Mesenchymal stem cell (in vitro differentiated cells and primary cell): Measurements from ENCODE around the gene PLET1.

Experiments used
- DNase-seq: peaks from one replicate; pipeline ENCODE4 v3.0.0-alpha.2; 2013
- H2AFZ ChIP-seq: one replicate; pipeline ENCODE4 v1.6.1; 2013; ENCODE audit warnings: low read depth, mild to moderate bottlenecking, control low read depth, inconsistent platforms, low read length, moderate library complexity
- H2AK5ac ChIP-seq: 2 replicates; pipeline ENCODE4 v1.6.1; 2013; ENCODE audit warnings: low read length, moderate library complexity, mild to moderate bottlenecking, inconsistent platforms; ENCODE audit not compliant: severe bottlenecking
- H2BK120ac ChIP-seq: one replicate; pipeline ENCODE4 v1.6.1; 2013; ENCODE audit warnings: low read depth, mild to moderate bottlenecking, inconsistent platforms, low read length, moderate library complexity
- H2BK12ac ChIP-seq, 2 experiments: one replicate each; pipeline ENCODE4 v1.6.1; 2013; ENCODE audit warnings: inconsistent platforms in 2 of 2, low read length in 2 of 2, mild to moderate bottlenecking in 2 of 2, moderate library complexity in 2 of 2, control low read depth in 1 of 2
- H2BK15ac ChIP-seq: one replicate; pipeline ENCODE4 v1.6.1; 2013; ENCODE audit warnings: mild to moderate bottlenecking, low read depth, inconsistent platforms; ENCODE audit not compliant: poor library complexity, severe bottlenecking
- H2BK5ac ChIP-seq: 2 replicates; pipeline ENCODE4 v1.6.1; 2013; ENCODE audit warnings: low read depth, mild to moderate bottlenecking, low read length, control low read depth, inconsistent platforms; ENCODE audit not compliant: poor library complexity, severe bottlenecking
- H3K14ac ChIP-seq, 2 experiments: one replicate each; pipeline ENCODE4 v1.6.1; 2013; ENCODE audit warnings: inconsistent platforms in 2 of 2, low read length in 2 of 2, control low read depth in 1 of 2, mild to moderate bottlenecking in 1 of 2, moderate library complexity in 1 of 2
- H3K18ac ChIP-seq, 2 experiments: one replicate each; pipeline ENCODE4 v1.6.1; 2013; ENCODE audit warnings: inconsistent platforms in 2 of 2, low read length in 2 of 2, control low read depth in 1 of 2, low read depth in 1 of 2, mild to moderate bottlenecking in 1 of 2
- H3K23ac ChIP-seq, 2 experiments: one replicate each; pipeline ENCODE4 v1.6.1; 2013; ENCODE audit warnings: inconsistent platforms in 2 of 2, low read length in 2 of 2, mild to moderate bottlenecking in 2 of 2, moderate library complexity in 2 of 2, control low read depth in 1 of 2
- H3K27ac ChIP-seq: 2 replicates; pipeline ENCODE4 v1.5.1; 2013; ENCODE audit warnings: mild to moderate bottlenecking, moderate library complexity, low read length, control low read depth, inconsistent platforms; ENCODE audit not compliant: poor library complexity, severe bottlenecking
- H3K27me3 ChIP-seq, 2 experiments: 2 replicates each; pipeline versions ENCODE4 v1.6.1 to v1.7.0; 2013; ENCODE audit warnings: low read length in 2 of 2, mild to moderate bottlenecking in 2 of 2, moderate library complexity in 2 of 2, control low read depth in 1 of 2, inconsistent platforms in 1 of 2; ENCODE audit not compliant: control insufficient read depth in 1 of 2, insufficient read depth in 1 of 2
- H3K36me3 ChIP-seq, 2 experiments: 2 replicates each; pipeline versions ENCODE4 v1.6.1 to v1.7.0; 2013; ENCODE audit warnings: low read length in 2 of 2, control low read depth in 1 of 2, inconsistent platforms in 1 of 2, low read depth in 1 of 2, mild to moderate bottlenecking in 1 of 2; ENCODE audit not compliant: insufficient read depth in 2 of 2, control insufficient read depth in 1 of 2
- H3K4ac ChIP-seq, 2 experiments: one replicate each; pipeline ENCODE4 v1.6.1; 2013; ENCODE audit warnings: inconsistent platforms in 2 of 2, low read length in 2 of 2, mild to moderate bottlenecking in 2 of 2, moderate library complexity in 2 of 2, control low read depth in 1 of 2, low read depth in 1 of 2
- H3K4me1 ChIP-seq: 2 replicates; pipeline ENCODE4 v1.6.1; 2013; ENCODE audit warnings: low read depth, low read length, control low read depth; ENCODE audit not compliant: control insufficient read depth, insufficient read depth
- H3K4me2 ChIP-seq: 2 replicates; pipeline ENCODE4 v1.6.1; 2013; ENCODE audit warnings: low read length, mild to moderate bottlenecking, inconsistent platforms; ENCODE audit not compliant: poor library complexity, severe bottlenecking
- H3K4me3 ChIP-seq, 2 experiments: 2 replicates each; pipeline versions ENCODE4 v1.5.1 to v1.7.0; 2013; ENCODE audit warnings: low read length in 2 of 2, mild to moderate bottlenecking in 2 of 2, control low read depth in 1 of 2, low read depth in 1 of 2; ENCODE audit not compliant: insufficient read depth in 1 of 2
- H3K79me1 ChIP-seq: replicated peaks from 2 replicates; pipeline ENCODE4 v1.6.1; 2013; ENCODE audit warnings: mild to moderate bottlenecking, control low read depth, low read length, inconsistent platforms; ENCODE audit not compliant: poor library complexity, severe bottlenecking
- H3K9ac ChIP-seq: 2 replicates; pipeline ENCODE4 v1.7.0; 2013; ENCODE audit warnings: mild to moderate bottlenecking, low read length, moderate library complexity
- H3K9me3 ChIP-seq: 2 replicates; pipeline ENCODE4 v1.7.0; 2013; ENCODE audit warnings: mild to moderate bottlenecking, low read length; ENCODE audit not compliant: control insufficient read depth
- H4K8ac ChIP-seq: one replicate; pipeline ENCODE4 v1.6.1; 2013; ENCODE audit warnings: inconsistent platforms, mild to moderate bottlenecking, low read length, moderate library complexity
- H4K91ac ChIP-seq: one replicate; pipeline ENCODE4 v1.6.1; 2013; ENCODE audit warnings: mild to moderate bottlenecking, low read length, inconsistent platforms
- WGBS: methylation state at CpG from one replicate; pipeline ENCODE4 v1.1.7; 2013; ENCODE audit warnings: mixed read lengths; 5-methylcytosine and 5-hydroxymethylcytosine counted together

Gene PLET1

GRCh38 chr11:112255067-112255720 is 5.5 kb downstream of the PLET1 start:
- H2AFZ ChIP-seq = no peak overlapping the region
- WGBS = 35% methylated on average over 13 of the region's 15 CpGs
- no peaks in the 10 kb centered on the region for H3K9me3 ChIP-seq
- peak overlapping the region; percentile 10 for H2BK5ac ChIP-seq
- H3K9ac ChIP-seq = no peak overlapping the region
- H2BK12ac ChIP-seq = peak overlapping the region; percentile 2 to 93
- peak overlapping the region; percentile 72 to 95 for H3K18ac ChIP-seq
- peaks cover 14% of the 10 kb centered on the region for H3K4me1 ChIP-seq
- H3K4me2 ChIP-seq = peak overlapping the region; percentile 23
- H3K23ac ChIP-seq = peak overlapping the region in 1 of 2 experiments; percentile 61
- H3K4ac ChIP-seq = peak overlapping the region; percentile 36 to 64
- H4K8ac ChIP-seq = peak overlapping the region; percentile 53
- no peaks in the 10 kb centered on the region for H3K27me3 ChIP-seq
- no peak overlapping the region for H2BK120ac ChIP-seq
- peak overlapping the region; percentile 37 for H2BK15ac ChIP-seq
- H3K36me3 ChIP-seq = no peaks in the 10 kb centered on the region
- peak overlapping the region in 1 of 2 experiments; percentile 84 for H3K14ac ChIP-seq
- H3K27ac ChIP-seq = peak overlapping the region; percentile 3
- H2AK5ac ChIP-seq = no peak overlapping the region
- H3K4me3 ChIP-seq = no peak overlapping the region
- DNase-seq = peak; percentile 90
- H3K79me1 ChIP-seq = no peaks in the 10 kb centered on the region
- H4K91ac ChIP-seq = peak overlapping the region; percentile 44

DNA sequence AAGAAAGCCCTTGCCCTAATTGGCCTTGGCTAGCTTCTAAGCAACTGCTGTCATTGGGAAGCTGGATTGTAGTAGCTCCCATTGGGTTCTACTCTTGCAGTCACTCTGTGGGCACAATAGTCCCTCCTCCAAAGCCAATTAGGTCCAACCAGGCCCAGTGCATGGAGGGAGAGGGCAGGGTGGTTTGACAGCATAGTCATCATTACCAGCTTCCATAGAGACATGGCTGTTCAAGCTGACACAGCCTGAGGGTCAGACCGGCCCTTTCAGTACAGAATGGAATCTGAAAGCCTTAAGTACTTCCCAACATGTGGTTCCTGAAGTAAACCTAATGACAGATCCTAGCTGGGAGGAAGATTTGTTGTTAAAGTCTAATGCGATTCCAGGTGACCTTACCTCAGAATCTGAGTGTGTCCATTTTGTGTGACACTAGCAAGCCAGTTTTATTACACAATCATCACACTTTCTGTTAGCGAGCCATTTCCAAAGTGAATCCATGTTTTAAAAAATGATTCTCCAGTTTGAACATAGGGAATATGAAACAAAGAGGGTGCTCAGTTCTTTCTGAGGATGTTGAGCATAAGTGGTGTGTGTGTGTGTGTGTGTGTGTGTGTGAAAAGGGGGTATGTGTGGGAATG is 6.9 kb downstream of the PLET1 start:
- peak overlapping the region in 1 of 2 experiments; percentile 2 for H2BK12ac ChIP-seq
- H4K91ac ChIP-seq = peak overlapping the region; percentile 44
- no peak overlapping the region for H2BK15ac ChIP-seq
- H3K27me3 ChIP-seq = no peaks in the 10 kb centered on the region
- no peak overlapping the region for H3K4me2 ChIP-seq
- H3K18ac ChIP-seq = no peak overlapping the region
- H3K14ac ChIP-seq = no peak overlapping the region
- H2BK120ac ChIP-seq = no peak overlapping the region
- no peaks in the 10 kb centered on the region for H3K9me3 ChIP-seq
- no peak overlapping the region for H3K4ac ChIP-seq
- peak; percentile 29 for DNase-seq
- no peak overlapping the region for H4K8ac ChIP-seq
- H3K79me1 ChIP-seq = no peaks in the 10 kb centered on the region
- H2AK5ac ChIP-seq = no peak overlapping the region
- H3K27ac ChIP-seq = no peak overlapping the region
- WGBS = 100% methylated on average over 1 of the region's 3 CpGs
- H3K36me3 ChIP-seq = no peaks in the 10 kb centered on the region
- no peak overlapping the region for H3K4me3 ChIP-seq
- peaks cover 14% of the 10 kb centered on the region for H3K4me1 ChIP-seq
- no peak overlapping the region for H3K9ac ChIP-seq
- no peak overlapping the region for H3K23ac ChIP-seq
- no peak overlapping the region for H2AFZ ChIP-seq
- no peak overlapping the region for H2BK5ac ChIP-seq

GRCh38 chr11:112249871-112250610 is 10.6 kb downstream of the PLET1 start:
- Histone ChIP-seq H3K79me1 (no peaks in the 10 kb centered on the region), H3K23ac (no peak overlapping the region), H3K14ac (no peak overlapping the region), H3K9ac (no peak overlapping the region), H4K91ac (no peak overlapping the region), H3K4me1 (peaks cover 5% of the 10 kb centered on the region), H2AK5ac (no peak overlapping the region), H3K9me3 (no peaks in the 10 kb centered on the region), H2BK15ac (no peak overlapping the region), H3K4me2 (no peak overlapping the region), H3K18ac (no peak overlapping the region), H2BK120ac (no peak overlapping the region), H3K27me3 (no peaks in the 10 kb centered on the region), H3K36me3 (no peaks in the 10 kb centered on the region), H2BK5ac (no peak overlapping the region), H2BK12ac (no peak overlapping the region), H3K4me3 (no peak overlapping the region), H3K27ac (no peak overlapping the region), H4K8ac (no peak overlapping the region), H2AFZ (no peak overlapping the region), H3K4ac (no peak overlapping the region)
- peak; percentile 94 for DNase-seq
- 82% methylated on average over 7 of the region's 8 CpGs for WGBS

DNA sequence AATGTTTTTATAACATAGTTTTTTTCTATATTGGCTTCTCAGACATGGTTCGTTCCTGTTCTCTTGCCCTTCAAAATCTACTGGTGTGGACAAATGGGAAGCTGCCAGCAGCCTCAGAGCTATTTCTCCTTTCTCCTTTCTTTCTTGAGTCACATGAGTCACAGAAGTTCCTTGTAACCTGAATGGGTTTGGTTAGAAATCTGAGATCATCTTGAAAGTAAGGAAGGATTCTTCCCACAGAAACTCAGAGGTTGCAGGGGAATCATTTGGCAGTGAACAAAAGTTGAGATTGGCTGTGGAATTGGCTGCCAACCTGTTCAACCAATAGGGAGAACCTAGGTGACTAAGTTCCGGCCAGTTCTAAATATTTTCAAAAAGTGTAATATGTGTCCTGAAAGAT is 12.5 kb downstream of the PLET1 start:
- Histone ChIP-seq H3K9ac (no peak overlapping the region), H3K9me3 (no peaks in the 10 kb centered on the region), H3K23ac (no peak overlapping the region), H2BK15ac (no peak overlapping the region), H3K4ac (no peak overlapping the region), H3K36me3 (peaks cover 0 to 9% of the 10 kb centered on the region in 2 experiments), H4K8ac (no peak overlapping the region), H3K14ac (no peak overlapping the region), H3K27me3 (no peaks in the 10 kb centered on the region), H3K27ac (no peak overlapping the region), H3K4me2 (no peak overlapping the region), H4K91ac (no peak overlapping the region), H3K79me1 (no peaks in the 10 kb centered on the region), H2AFZ (no peak overlapping the region), H3K18ac (no peak overlapping the region), H3K4me1 (no peaks in the 10 kb centered on the region), H2BK12ac (no peak overlapping the region), H3K4me3 (no peak overlapping the region), H2BK120ac (no peak overlapping the region), H2BK5ac (no peak overlapping the region), H2AK5ac (no peak overlapping the region)
- DNase-seq = peak; percentile 49
- WGBS = 100% methylated on average over 2 of the region's 2 CpGs
